Neural progenitor cell (in vitro differentiated cells): ENCODE measurements around the gene BLCAP.

ENCODE experiments used
- CTCF ChIP-seq: fragments of 200-600 bp; sonication (generic); IDR thresholded peaks from 2 replicates; pipeline ENCODE4 v1.5.1; 2017; ENCODE audit warnings: antibody characterized with exemption, mild to moderate bottlenecking
- EZH2 ChIP-seq: fragments of 200-600 bp; sonication (generic); IDR thresholded peaks from 2 replicates; pipeline ENCODE4 v1.6.1; 2017; ENCODE audit warnings: antibody characterized with exemption, mild to moderate bottlenecking, moderate library complexity

GRCh38 chr20:37480919-37481318 is 46.8 kb downstream of the BLCAP start:
- no peak for TF ChIP-seq CTCF
- no peak for TF ChIP-seq EZH2
